Stimulated activated naive CD8-positive, alpha-beta T cell treated with anti-CD3 and anti-CD28 coated beads, Interleukin-15, Interleukin-2, amounts not matched to agents 100 U/mL and 50 U/mL, for 24 hours (primary cell): ENCODE results near the gene NRDE2.

Experiments
- ATAC-seq: fragments of 150-1000 bp; cut with Tn5 transposase; one replicate; pipeline ENCODE4 v1.10.0; 2021
- DNase-seq: peaks from one replicate; pipeline ENCODE4 v3.0.0; 2021

NRDE2 gene

GRCh38 chr14:90295870-90296516 is 35.7 kb downstream of the NRDE2 start:
- no peak for ATAC-seq
- DNase-seq, result no peak

- DNase-seq (no peak), ATAC-seq (no peak)
Observed at GRCh38 chr14:90294872-90295271, 36.9 kb downstream of the NRDE2 start.

- ATAC-seq (no peak), DNase-seq (no peak)
Observed at GRCh38 chr14:90293766-90294730, 37.7 kb downstream of the NRDE2 start.

GRCh38 chr14:90291699-90292098 is 40.0 kb downstream of the NRDE2 start:
- no peak for DNase-seq
- no peak for ATAC-seq

- DNase-seq (no peak), ATAC-seq (no peak)
Observed at GRCh38 chr14:90290337-90291011, 41.3 kb downstream of the NRDE2 start.

GRCh38 chr14:90288651-90289355 is 42.9 kb downstream of the NRDE2 start:
- no peak for DNase-seq
- ATAC-seq, result no peak

GRCh38 chr14:90287791-90288190 is 44.0 kb downstream of the NRDE2 start:
- ATAC-seq (no peak), DNase-seq (no peak)

- ATAC-seq (no peak), DNase-seq (no peak)
Observed at GRCh38 chr14:90281756-90282155, 50.0 kb downstream of the NRDE2 start.

GRCh38 chr14:90281261-90281660 is 50.5 kb downstream of the NRDE2 start:
- ATAC-seq, result peak; percentile 44
- DNase-seq, result no peak

GRCh38 chr14:90280096-90280495 is 51.6 kb downstream of the NRDE2 start:
- no peak for DNase-seq
- no peak for ATAC-seq

GRCh38 chr14:90278199-90279175 is 53.3 kb downstream of the NRDE2 start:
- ATAC-seq (no peak), DNase-seq (no peak)

GRCh38 chr14:90277581-90278198 is 54.1 kb downstream of the NRDE2 start:
- ATAC-seq, result no peak
- no peak for DNase-seq

- DNase-seq (no peak), ATAC-seq (no peak)
Observed at GRCh38 chr14:90276646-90277367, 54.9 kb downstream of the NRDE2 start.

GRCh38 chr14:90275820-90276219 is 55.9 kb downstream of the NRDE2 start:
- ATAC-seq (no peak), DNase-seq (no peak)

- DNase-seq (no peak), ATAC-seq (peak; percentile 25)
Observed at GRCh38 chr14:90275458-90275814, 56.3 kb downstream of the NRDE2 start.

GRCh38 chr14:90274808-90275457 is 56.8 kb downstream of the NRDE2 start:
- peak; percentile 67 for ATAC-seq
- no peak for DNase-seq

- no peak for DNase-seq
- ATAC-seq, result peak; percentile 34
Observed at GRCh38 chr14:90274019-90274418, 57.7 kb downstream of the NRDE2 start.

- ATAC-seq, result no peak
- DNase-seq, result no peak
Observed at GRCh38 chr14:90273532-90273931, 58.2 kb downstream of the NRDE2 start.

GRCh38 chr14:90272523-90272922 is 59.2 kb downstream of the NRDE2 start:
- ATAC-seq, result no peak
- DNase-seq, result no peak
